Sciatic nerve (tissue), 2 donors: Measurements from ENCODE around the gene TLNRD1. TPM values are rescaled to one million over a fixed set of nuclear protein-coding genes. Genes with fewer than 3 reads are reported as not detected.

Experiments
- ATAC-seq: fragments of 200-7000 bp; cut with Tn5 transposase; one replicate; pipeline ENCODE4 v1.9.1; 2020; ENCODE audit warnings: mild to moderate bottlenecking, moderate library complexity
- DNase-seq: peaks from one replicate; pipeline ENCODE4 v3.0.0-alpha.2; 2020; ENCODE audit warnings: low spot score
- intact Hi-C: fragments of 100-400 bp; cut with DNase I; formaldehyde crosslinking; loops from one replicate; pipeline ENCODE4 v1.14.2; 2022
- total RNA-seq: library from RNA; stranded (reverse); fragmentation: NEBNext Ultra II Directional; extraction: Animal tissue kit (Norgen Biotek cat#: 25700); gene quantifications from one replicate; pipeline ENCODE4 v1.2.1, GENCODE V29; 2021
- donor health status: DM: no; HTN: no; CAD: no.
- donor health status: DM: no; HTN: no; CAD: no.

The TLNRD1 gene
- total RNA-seq, 1 donor from 2014 or later: 14.0 TPM

DNA sequence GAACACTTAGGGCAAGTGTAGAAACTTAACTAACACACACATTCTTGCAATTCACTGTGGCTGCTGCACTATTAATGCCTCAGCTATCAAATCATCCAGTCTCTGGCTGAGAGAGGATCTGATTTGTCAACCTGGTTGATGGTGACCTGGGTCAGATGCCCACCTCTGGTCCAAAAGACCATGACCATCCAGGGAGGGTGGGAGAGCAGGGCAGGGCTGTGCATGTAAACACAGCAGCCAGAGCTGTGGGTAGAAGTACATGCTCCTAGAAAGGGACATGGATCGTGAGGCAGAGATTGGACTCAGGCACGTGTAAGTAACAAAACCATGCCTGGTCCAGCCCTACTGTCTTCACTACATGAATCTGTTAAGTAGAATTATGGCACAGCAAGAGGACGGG lies 28.4 kb upstream of the TLNRD1 start:
- ATAC-seq: no peak
- intact Hi-C loops: loop anchor here (10.0 kb wide), 1 partner anchor 517 kb away; no protein-coding TSS in a partner anchor
- DNase-seq: no peak

DNA sequence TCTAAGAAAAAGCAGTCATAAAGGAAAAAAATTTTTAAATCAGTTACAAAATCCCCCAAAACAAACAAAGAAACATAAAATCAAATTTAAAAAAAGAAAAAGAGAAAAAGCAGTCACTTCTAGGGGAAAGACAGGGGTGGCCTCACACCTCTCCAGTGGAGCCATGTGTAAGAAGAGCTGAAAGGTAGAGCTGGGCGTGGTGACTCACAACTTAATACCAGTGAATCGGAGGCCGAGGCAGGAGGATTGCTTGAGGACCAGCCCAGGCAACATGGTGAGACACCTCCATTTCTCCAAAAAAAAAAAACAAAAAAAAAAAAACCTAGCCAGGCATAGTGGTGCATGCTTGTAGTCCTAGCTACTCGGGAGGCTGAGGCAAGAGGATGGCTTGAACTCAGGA lies 25.8 kb upstream of the TLNRD1 start:
- DNase-seq (no peak), ATAC-seq (no peak)
- intact Hi-C loops: loop anchor here (10.0 kb wide), 1 partner anchor 520 kb away; no protein-coding TSS in a partner anchor

GRCh38 chr15:80976851-80977250 lies 23.9 kb upstream of the TLNRD1 start:
- DNase-seq: no peak
- ATAC-seq: peak; percentile 7
- intact Hi-C loops: loop anchor here (10.0 kb wide), 1 partner anchor 522 kb away; no protein-coding TSS in a partner anchor

- intact Hi-C loops: loop anchor here (10.0 kb wide), 1 partner anchor 523 kb away; no protein-coding TSS in a partner anchor
- peak; percentile 87 for ATAC-seq
These were observed 23.1 kb upstream of the TLNRD1 start for GRCh38 chr15:80977627-80978036.

GRCh38 chr15:80978685-80979329 lies 21.9 kb upstream of the TLNRD1 start:
- no peak for ATAC-seq
- intact Hi-C loops: loop anchor here (10.0 kb wide), 1 partner anchor 524 kb away; no protein-coding TSS in a partner anchor

More at GRCh38 chr15:80977627-80978036, 23.1 kb upstream of the TLNRD1 start:
- DNase-seq: peak; percentile 83

DNA sequence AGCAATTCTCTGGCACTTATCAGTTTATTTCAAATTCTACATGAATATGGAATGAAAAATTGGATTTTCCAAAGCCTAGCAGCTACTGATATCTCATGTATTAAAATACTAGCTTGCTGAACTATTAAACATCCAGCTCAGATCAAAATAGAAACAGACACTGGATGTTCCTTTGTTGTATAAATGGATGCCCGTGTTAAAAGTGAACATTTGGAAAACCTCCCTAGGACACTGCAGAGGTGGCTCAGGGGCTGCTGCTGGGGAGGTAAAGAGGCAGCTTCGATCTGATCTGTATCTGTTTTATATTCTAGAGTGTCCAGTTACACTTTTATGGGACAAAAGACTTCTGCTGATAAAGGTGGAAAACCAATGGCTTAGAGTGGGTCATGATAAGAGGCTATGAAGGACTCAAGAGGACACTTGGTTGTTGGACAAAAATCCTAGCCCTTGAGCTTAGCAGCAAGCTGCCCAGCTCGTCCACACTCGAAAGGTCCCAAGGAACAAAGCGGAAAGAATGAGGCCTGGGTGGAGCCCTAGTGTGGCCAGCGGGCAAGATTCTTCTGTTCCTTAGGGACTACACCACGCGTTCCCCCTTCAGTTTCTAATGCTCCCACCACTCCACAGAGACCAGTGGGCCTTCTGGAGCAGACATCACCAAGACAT lies 21.1 kb upstream of the TLNRD1 start:
- DNase-seq: no peak
- intact Hi-C loops: loop anchor here (10.0 kb wide), 1 partner anchor 525 kb away; no protein-coding TSS in a partner anchor

More at GRCh38 chr15:80978685-80979329, 21.9 kb upstream of the TLNRD1 start:
- DNase-seq: no peak

DNA sequence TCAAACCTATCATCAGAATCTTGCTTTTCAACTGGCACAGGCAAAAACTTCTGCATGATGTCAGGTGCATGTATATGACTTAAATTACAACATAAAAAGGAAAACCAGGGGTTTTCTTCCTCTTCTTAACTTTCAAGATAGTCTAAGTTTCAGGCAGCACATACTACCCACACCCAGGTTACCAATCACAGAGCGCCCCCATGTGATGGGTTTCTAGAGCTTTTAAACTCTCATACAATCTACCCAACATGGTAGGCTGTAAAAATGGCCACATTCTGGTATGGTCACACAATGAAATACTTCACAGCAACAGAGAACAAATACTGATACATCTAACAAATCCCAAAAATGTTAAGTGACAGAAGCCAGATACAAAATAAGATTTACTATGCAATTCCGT lies 18.5 kb upstream of the TLNRD1 start:
- DNase-seq (no peak), ATAC-seq (no peak)
- intact Hi-C loops: no loop called here

More for the DNA sequence above, 21.1 kb upstream of the TLNRD1 start:
- no peak for ATAC-seq

GRCh38 chr15:80982839-80983238 lies 17.9 kb upstream of the TLNRD1 start:
- DNase-seq (no peak), ATAC-seq (no peak)
- intact Hi-C loops: no loop called here

DNA sequence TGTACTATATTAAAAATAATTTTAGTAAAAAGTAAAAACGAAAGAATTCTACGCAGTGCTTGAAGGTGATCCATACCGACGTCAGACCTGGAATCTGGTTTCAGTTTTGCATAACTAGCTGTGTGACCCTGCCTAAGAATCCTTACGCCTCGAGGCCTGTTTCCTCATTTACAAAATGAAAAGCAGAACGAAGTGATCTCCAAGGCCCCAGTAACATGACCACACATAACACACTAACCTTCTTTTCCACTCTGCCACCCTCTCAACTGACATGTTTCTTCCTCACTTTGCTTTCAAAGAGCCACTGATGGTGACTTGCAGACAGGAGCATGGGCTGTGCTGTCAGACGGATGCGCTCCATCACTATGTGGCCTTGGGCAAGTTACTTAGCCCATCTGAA lies 15.9 kb upstream of the TLNRD1 start:
- ATAC-seq: no peak
- no peak for DNase-seq
- intact Hi-C loops: no loop called here

- intact Hi-C loops: no loop called here
- DNase-seq (no peak), ATAC-seq (no peak)
These were observed 14.7 kb upstream of the TLNRD1 start for GRCh38 chr15:80985981-80986380.

- ATAC-seq: no peak
- no peak for DNase-seq
- intact Hi-C loops: no loop called here
These were observed 14.2 kb upstream of the TLNRD1 start for GRCh38 chr15:80986487-80986886.

- ATAC-seq: no peak
- no peak for DNase-seq
- intact Hi-C loops: no loop called here
These were observed 12.5 kb upstream of the TLNRD1 start for GRCh38 chr15:80988148-80988796.

- DNase-seq (no peak), ATAC-seq (no peak)
- intact Hi-C loops: no loop called here
These were observed 11.6 kb upstream of the TLNRD1 start for GRCh38 chr15:80989081-80989517.

DNA sequence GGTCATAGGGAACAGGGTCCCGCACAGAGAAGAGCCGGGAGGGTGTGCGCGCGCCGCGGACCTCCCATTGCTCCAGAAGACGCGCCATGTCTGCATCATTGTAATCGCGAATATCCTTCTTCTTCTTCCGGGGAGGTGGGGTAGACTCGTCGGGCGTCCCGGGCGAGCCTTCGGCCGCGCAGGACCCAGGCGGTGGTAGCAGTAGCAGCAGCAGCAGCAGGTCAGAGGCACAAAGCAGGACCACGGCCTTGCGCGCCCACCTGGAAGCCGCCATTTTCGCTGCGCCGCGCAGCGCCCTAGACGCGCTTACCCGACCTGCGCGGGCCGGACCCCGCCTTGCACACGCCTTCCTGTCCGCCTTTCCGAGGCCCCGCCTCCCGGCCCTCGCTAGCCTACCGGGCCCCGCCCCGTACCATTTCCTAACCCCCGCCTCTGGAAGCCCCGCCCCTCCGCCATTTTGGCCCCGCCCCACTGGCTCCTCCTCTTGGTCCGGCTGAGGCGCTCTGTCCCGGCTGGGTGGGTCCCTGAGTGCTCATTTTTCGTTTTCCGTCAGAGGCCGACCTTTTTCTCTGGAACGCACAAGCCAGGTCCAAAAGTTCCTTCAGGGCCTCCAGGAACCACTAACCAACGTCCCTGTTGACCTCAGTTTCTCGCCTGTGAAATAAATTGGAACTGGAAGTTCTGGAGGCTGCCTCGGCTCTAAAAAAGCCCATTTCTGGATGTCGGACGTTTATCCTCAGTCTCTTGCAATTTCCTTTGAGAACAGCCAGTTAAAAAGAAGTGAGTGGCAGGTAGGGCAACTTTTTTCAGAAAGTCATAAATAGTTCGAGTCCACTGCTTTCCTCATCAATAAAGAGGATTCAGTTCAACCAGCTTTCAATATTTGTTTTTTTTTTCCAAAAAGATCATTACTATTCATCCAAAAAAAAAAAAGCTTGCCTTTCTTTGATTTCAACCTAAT lies 10.9 kb upstream of the TLNRD1 start, which contains the start of gene MESD:
Gene MESD, minus strand, starts transcription at position 302 of the 961 bp plus-strand sequence. Its CDS starts 28 bp downstream, at position 274.
- intact Hi-C loops: no loop called here

DNA sequence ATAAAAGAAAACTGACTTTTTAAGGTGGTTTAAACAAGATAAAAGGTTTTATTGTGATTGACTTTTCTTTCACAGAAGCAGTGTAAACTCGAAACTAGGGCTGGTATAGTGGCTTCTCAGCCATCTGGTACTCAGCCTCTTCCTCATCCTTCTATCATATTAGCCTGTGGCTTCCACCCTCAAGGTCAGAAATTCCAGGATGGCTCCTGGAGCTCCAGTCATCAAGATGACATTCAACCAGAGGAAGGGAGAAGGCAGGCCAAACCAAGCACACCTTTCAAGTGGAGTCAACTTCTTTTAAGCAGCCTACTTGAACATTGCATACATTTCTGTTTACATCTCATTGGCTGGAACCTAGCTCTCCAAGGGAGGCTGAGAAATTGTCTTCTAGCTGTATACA lies 9.8 kb upstream of the TLNRD1 start:
- ATAC-seq (no peak), DNase-seq (no peak)
- intact Hi-C loops: no loop called here

More for the DNA sequence above, 10.9 kb upstream of the TLNRD1 start, which contains the start of gene MESD:
- DNase-seq: peak; percentile 100
- ATAC-seq: peak; percentile 97

- ATAC-seq (peak; percentile 81), DNase-seq (peak; percentile 79)
- intact Hi-C loops: no loop called here
These were observed 9.3 kb upstream of the TLNRD1 start for GRCh38 chr15:80991421-80991820.

GRCh38 chr15:80992006-80992405 lies 8.7 kb upstream of the TLNRD1 start:
- ATAC-seq (no peak), DNase-seq (no peak)
- intact Hi-C loops: no loop called here

DNA sequence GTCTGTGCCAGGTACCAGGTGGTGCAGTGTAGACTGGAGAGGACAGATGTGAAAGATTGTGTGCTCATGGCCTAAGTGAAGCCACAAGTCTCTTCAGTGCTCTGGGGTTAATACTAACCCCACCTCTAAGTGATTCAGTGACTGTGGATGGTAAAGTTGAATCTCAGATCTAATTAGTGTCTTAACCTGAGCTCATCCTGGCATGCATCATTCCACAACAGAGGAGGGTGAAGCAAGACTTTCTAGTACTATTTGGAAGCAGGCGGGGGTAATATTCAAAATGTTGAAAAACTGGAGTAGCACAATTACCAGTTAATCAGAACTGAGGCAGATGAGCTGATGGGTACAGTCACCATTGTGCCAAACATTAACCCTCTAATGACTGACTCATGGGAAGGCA lies 8.3 kb upstream of the TLNRD1 start:
- intact Hi-C loops: no loop called here
- ATAC-seq: no peak
- no peak for DNase-seq
